ENCODE data around the gene PDHB.
A peak's percentile ranks its signal among the peaks of the same experiment; 100 is the strongest.

The PDHB gene

GRCh38 chr3:58434990-58435389, 1.4 kb upstream of the PDHB start:
- no peak for DNase-seq

GRCh38 chr3:58434511-58434910, 879 bp upstream of the PDHB start:
- no peak for DNase-seq

GRCh38 chr3:58434168-58434504, 504 bp upstream of the PDHB start:
- DNase-seq: no peak

- no peak for DNase-seq
Measured at GRCh38 chr3:58432905-58433304, 727 bp downstream of the PDHB start.

- DNase-seq: no peak
Measured at GRCh38 chr3:58429657-58430056, 4.0 kb downstream of the PDHB start.

- DNase-seq: peak; percentile 12 to 19
Measured at GRCh38 chr3:58427661-58428361, 5.8 kb downstream of the PDHB start.

- DNase-seq: no peak
Measured at GRCh38 chr3:58425782-58426181, 7.8 kb downstream of the PDHB start.

GRCh38 chr3:58424613-58425012, 9.0 kb downstream of the PDHB start:
- DNase-seq: no peak

- DNase-seq: peak in 1 of 2 experiments; percentile 8
Measured at GRCh38 chr3:58422756-58423325, 10.8 kb downstream of the PDHB start.

GRCh38 chr3:58421004-58421403, 12.6 kb downstream of the PDHB start:
- DNase-seq: no peak

- no peak for DNase-seq
Measured at GRCh38 chr3:58419780-58420507, 13.7 kb downstream of the PDHB start.

- no peak for DNase-seq
Measured at GRCh38 chr3:58418227-58418626, 15.4 kb downstream of the PDHB start.

- no peak for DNase-seq
Measured at GRCh38 chr3:58417075-58417474, 16.6 kb downstream of the PDHB start.

- DNase-seq: no peak
Measured at GRCh38 chr3:58416191-58416590, 17.4 kb downstream of the PDHB start.

- DNase-seq: peak; percentile 17 to 47
Measured at GRCh38 chr3:58414538-58415197, 19.0 kb downstream of the PDHB start.

- no peak for DNase-seq
Measured at GRCh38 chr3:58411851-58412830, 21.5 kb downstream of the PDHB start.

- DNase-seq: no peak
Measured at GRCh38 chr3:58411036-58411435, 22.6 kb downstream of the PDHB start.

- DNase-seq: no peak
Measured at GRCh38 chr3:58409663-58410062, 24.0 kb downstream of the PDHB start.

- DNase-seq: no peak
Measured at GRCh38 chr3:58408906-58409305, 24.7 kb downstream of the PDHB start.

GRCh38 chr3:58404396-58404795, 29.2 kb downstream of the PDHB start:
- no peak for DNase-seq

- DNase-seq: no peak
Measured at GRCh38 chr3:58403513-58404109, 30.0 kb downstream of the PDHB start.

GRCh38 chr3:58398669-58399333, 34.8 kb downstream of the PDHB start:
- DNase-seq: no peak

All from NCI-H526 (cell line).